ENCODE measurements around the gene LITAFD.
"Not testable (repeated sequence)": the region's sequence is repeated elsewhere in the genome, so short reads cannot be mapped to it uniquely, and the experiment has no call there.

The LITAFD gene

GRCh38 chr16:8882041-8882617 is at the start of gene LITAFD:
Gene LITAFD, plus strand, starts transcription at chr16:8882351. Its CDS starts 2,005 bp downstream, at chr16:8884356.
- DNase-seq, result no peak

GRCh38 chr16:8832717-8833105 is 49.4 kb upstream of the LITAFD start:
- DNase-seq, result no peak

- not testable (repeated sequence) for DNase-seq
Observed at GRCh38 chr16:8836797-8837196, 45.4 kb upstream of the LITAFD start.

GRCh38 chr16:8837594-8837993 is 44.6 kb upstream of the LITAFD start:
- DNase-seq, result not testable (repeated sequence)

GRCh38 chr16:8842016-8842415 is 40.1 kb upstream of the LITAFD start:
- not testable (repeated sequence) for DNase-seq

- DNase-seq, result not testable (repeated sequence)
Observed at GRCh38 chr16:8843296-8843695, 38.9 kb upstream of the LITAFD start.

- no peak for DNase-seq
Observed at GRCh38 chr16:8845699-8846298, 36.4 kb upstream of the LITAFD start.

- DNase-seq, result no peak
Observed at GRCh38 chr16:8846401-8846932, 35.7 kb upstream of the LITAFD start.

GRCh38 chr16:8847145-8847544 is 35.0 kb upstream of the LITAFD start:
- DNase-seq, result no peak

GRCh38 chr16:8847623-8848022 is 34.5 kb upstream of the LITAFD start:
- no peak for DNase-seq

- DNase-seq, result no peak
Observed at GRCh38 chr16:8848231-8848938, 33.8 kb upstream of the LITAFD start.

GRCh38 chr16:8848939-8849391 is 33.2 kb upstream of the LITAFD start:
- peak; percentile 54 for DNase-seq

GRCh38 chr16:8849411-8850011 is 32.6 kb upstream of the LITAFD start:
- peak; percentile 54 for DNase-seq

GRCh38 chr16:8850279-8850885 is 31.8 kb upstream of the LITAFD start:
- peak; percentile 47 for DNase-seq

GRCh38 chr16:8851761-8852403 is 30.3 kb upstream of the LITAFD start:
- no peak for DNase-seq

- no peak for DNase-seq
Observed at GRCh38 chr16:8852534-8852933, 29.6 kb upstream of the LITAFD start.

- DNase-seq, result no peak
Observed at GRCh38 chr16:8853150-8853549, 29.0 kb upstream of the LITAFD start.

GRCh38 chr16:8853611-8854010 is 28.5 kb upstream of the LITAFD start:
- no peak for DNase-seq

GRCh38 chr16:8854298-8854948 is 27.7 kb upstream of the LITAFD start:
- DNase-seq, result no peak

- no peak for DNase-seq
Observed at GRCh38 chr16:8855051-8855786, 26.9 kb upstream of the LITAFD start.

- no peak for DNase-seq
Observed at GRCh38 chr16:8855972-8856371, 26.2 kb upstream of the LITAFD start.

Measured in T1000 (cell line).